GM12801 (cell line): ENCODE results near the gene C2orf49.

Source experiments
- CTCF ChIP-seq: IDR thresholded peaks from one replicate; pipeline ENCODE4 v1.5.1; 2011; ENCODE audit warnings: control low read depth; ENCODE audit not compliant: insufficient read length; ENCODE audit errors: extremely low read depth

Gene C2orf49

GRCh38 chr2:105375001-105375561 lies 37.7 kb downstream of the C2orf49 start:
- TF ChIP-seq CTCF = no peak

- no peak for TF ChIP-seq CTCF
Measured at GRCh38 chr2:105376010-105376409, 38.7 kb downstream of the C2orf49 start.

- no peak for TF ChIP-seq CTCF
Measured at GRCh38 chr2:105376789-105377240, 39.5 kb downstream of the C2orf49 start.

GRCh38 chr2:105377871-105378270 lies 40.5 kb downstream of the C2orf49 start:
- no peak for TF ChIP-seq CTCF

- no peak for TF ChIP-seq CTCF
Measured at GRCh38 chr2:105378276-105378840, 41.0 kb downstream of the C2orf49 start.

- TF ChIP-seq CTCF = no peak
Measured at GRCh38 chr2:105378921-105379383, 41.6 kb downstream of the C2orf49 start.

GRCh38 chr2:105379741-105380186 lies 42.4 kb downstream of the C2orf49 start:
- no peak for TF ChIP-seq CTCF
